A673 (cell line): ENCODE data around the gene TTLL12.

Experiments used
- CTCF ChIP-seq: fragments of 300-800, 200-600 bp; sonication (generic); conservative IDR thresholded peaks from 2 replicates; pipeline ENCODE4 v1.5.1; 2017; ENCODE audit warnings: low read depth, mild to moderate bottlenecking, antibody characterized with exemption, low read length, moderate library complexity, mixed read lengths
- EZH2 ChIP-seq: fragments of 200-600 bp; sonication (generic); IDR thresholded peaks from 2 replicates; pipeline ENCODE4 v1.6.1; 2017; ENCODE audit warnings: borderline replicate concordance, low read depth, mild to moderate bottlenecking, mixed read lengths, antibody characterized with exemption, low read length; ENCODE audit not compliant: poor library complexity, severe bottlenecking

GRCh38 chr22:43116932-43117331 is 70.0 kb downstream of the TTLL12 start:
- TF ChIP-seq CTCF (no peak), EZH2 (no peak)
